SK-N-MC (cell line): ENCODE results near the gene RPH3AL.

Experiments
- EZH2 ChIP-seq: fragments of 200-600 bp; sonication (generic); IDR thresholded peaks from one replicate; pipeline ENCODE4 v1.6.1; 2017; ENCODE audit warnings: antibody characterized with exemption
- FOXP2 ChIP-seq: optimal IDR thresholded peaks from 2 replicates; pipeline ENCODE3; 2011; ENCODE audit warnings: mild to moderate bottlenecking, moderate library complexity; ENCODE audit not compliant: insufficient read depth; ENCODE audit errors: extremely low read length, control extremely low read depth
- POLR2AphosphoS5 ChIP-seq: IDR thresholded peaks from 2 replicates; pipeline ENCODE4 v1.6.1; 2012; ENCODE audit warnings: mild to moderate bottlenecking, low read depth, low read length, borderline replicate concordance

- TF ChIP-seq EZH2 (no peak), POLR2AphosphoS5 (no peak), FOXP2 (no peak)
Measured at GRCh38 chr17:382644-383533, 30.3 kb upstream of the RPH3AL start.
